Epidermal melanocyte (primary cell): ENCODE data around the gene RGMA.

ENCODE experiments used
- DNase-seq: peaks from one replicate; pipeline ENCODE4 v3.0.0; 2011; ENCODE audit warnings: low spot score; ENCODE audit not compliant: insufficient read length

Gene RGMA

GRCh38 chr15:93088981-93089726 is at the start of gene RGMA:
RGMA (minus strand) TSS chr15:93089211; CDS start chr15:93088932, 279 bp downstream.
- no peak for DNase-seq

- no peak for DNase-seq
These were observed 47.6 kb upstream of the RGMA start for GRCh38 chr15:93136606-93137005.

GRCh38 chr15:93135997-93136397 is 47.0 kb upstream of the RGMA start:
- DNase-seq = no peak

- DNase-seq = no peak
These were observed 46.4 kb upstream of the RGMA start for GRCh38 chr15:93135459-93135858.

GRCh38 chr15:93131485-93132095 is 42.6 kb upstream of the RGMA start:
- no peak for DNase-seq

GRCh38 chr15:93129702-93130488 is 40.9 kb upstream of the RGMA start:
- DNase-seq = no peak

- DNase-seq = no peak
These were observed 38.3 kb upstream of the RGMA start for GRCh38 chr15:93127286-93127685.

- DNase-seq = no peak
These were observed 37.6 kb upstream of the RGMA start for GRCh38 chr15:93126599-93126998.

- DNase-seq = no peak
These were observed 37.1 kb upstream of the RGMA start for GRCh38 chr15:93126148-93126547.

- no peak for DNase-seq
These were observed 35.1 kb upstream of the RGMA start for GRCh38 chr15:93124126-93124525.

GRCh38 chr15:93121973-93122910 is 33.2 kb upstream of the RGMA start:
- no peak for DNase-seq

GRCh38 chr15:93121107-93121506 is 32.1 kb upstream of the RGMA start:
- no peak for DNase-seq

GRCh38 chr15:93118904-93119303 is 29.9 kb upstream of the RGMA start:
- DNase-seq = no peak

- DNase-seq = no peak
These were observed 22.4 kb upstream of the RGMA start for GRCh38 chr15:93111451-93111850.

- DNase-seq = no peak
These were observed 21.6 kb upstream of the RGMA start for GRCh38 chr15:93110502-93111040.

- no peak for DNase-seq
These were observed 20.5 kb upstream of the RGMA start for GRCh38 chr15:93109336-93110102.

GRCh38 chr15:93107646-93108045 is 18.6 kb upstream of the RGMA start:
- DNase-seq = no peak

- DNase-seq = no peak
These were observed 16.5 kb upstream of the RGMA start for GRCh38 chr15:93105485-93105884.

- no peak for DNase-seq
These were observed 14.8 kb upstream of the RGMA start for GRCh38 chr15:93103823-93104222.

- DNase-seq = no peak
These were observed 13.2 kb upstream of the RGMA start for GRCh38 chr15:93102211-93102610.
